ENCODE measurements around the gene PRSS12.

DNA sequence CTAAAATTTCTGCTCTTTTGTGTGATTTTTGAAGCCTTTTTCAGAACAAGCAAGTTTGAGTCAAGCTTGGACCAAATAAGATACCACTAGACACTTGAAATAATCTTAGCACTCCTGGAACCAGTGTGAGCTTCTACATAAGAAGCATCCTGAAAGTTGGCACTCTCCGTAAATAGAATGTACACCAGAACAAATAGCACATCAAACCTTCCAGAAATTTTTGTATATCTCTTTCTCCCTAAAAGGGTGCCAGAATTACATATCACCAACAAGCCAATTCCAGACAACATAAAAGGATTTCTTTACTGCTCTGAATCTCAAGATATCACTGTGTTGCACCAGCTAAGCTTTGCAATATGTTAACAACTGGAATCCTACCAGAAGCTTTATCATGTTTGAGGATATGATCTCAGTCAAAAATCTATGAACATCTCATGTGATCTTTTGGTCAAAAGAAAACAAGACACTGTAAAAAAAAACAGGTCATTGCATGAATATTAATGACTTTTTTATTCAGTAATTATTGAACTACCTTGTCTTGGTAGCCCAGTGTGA is 117.2 kb downstream of the PRSS12 start:
- TF ChIP-seq, protein P1, sequence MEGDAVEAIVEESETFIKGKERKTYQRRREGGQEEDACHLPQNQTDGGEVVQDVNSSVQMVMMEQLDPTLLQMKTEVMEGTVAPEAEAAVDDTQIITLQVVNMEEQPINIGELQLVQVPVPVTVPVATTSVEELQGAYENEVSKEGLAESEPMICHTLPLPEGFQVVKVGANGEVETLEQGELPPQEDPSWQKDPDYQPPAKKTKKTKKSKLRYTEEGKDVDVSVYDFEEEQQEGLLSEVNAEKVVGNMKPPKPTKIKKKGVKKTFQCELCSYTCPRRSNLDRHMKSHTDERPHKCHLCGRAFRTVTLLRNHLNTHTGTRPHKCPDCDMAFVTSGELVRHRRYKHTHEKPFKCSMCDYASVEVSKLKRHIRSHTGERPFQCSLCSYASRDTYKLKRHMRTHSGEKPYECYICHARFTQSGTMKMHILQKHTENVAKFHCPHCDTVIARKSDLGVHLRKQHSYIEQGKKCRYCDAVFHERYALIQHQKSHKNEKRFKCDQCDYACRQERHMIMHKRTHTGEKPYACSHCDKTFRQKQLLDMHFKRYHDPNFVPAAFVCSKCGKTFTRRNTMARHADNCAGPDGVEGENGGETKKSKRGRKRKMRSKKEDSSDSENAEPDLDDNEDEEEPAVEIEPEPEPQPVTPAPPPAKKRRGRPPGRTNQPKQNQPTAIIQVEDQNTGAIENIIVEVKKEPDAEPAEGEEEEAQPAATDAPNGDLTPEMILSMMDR (IDR thresholded peaks at IDR 0.05; ENCODE audit: low read depth, low read length) = no peak
- TF ChIP-seq, protein P2, sequence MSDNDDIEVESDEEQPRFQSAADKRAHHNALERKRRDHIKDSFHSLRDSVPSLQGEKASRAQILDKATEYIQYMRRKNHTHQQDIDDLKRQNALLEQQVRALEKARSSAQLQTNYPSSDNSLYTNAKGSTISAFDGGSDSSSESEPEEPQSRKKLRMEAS (IDR thresholded peaks at IDR 0.05; ENCODE audit: low read depth, low read length) = no peak
- TF ChIP-seq MYC (IDR thresholded peaks at IDR 0.05; ENCODE audit: low read depth, low read length) = no peak
- TF ChIP-seq POLR2A (IDR thresholded peaks at IDR 0.05; ENCODE audit: extremely low read depth, insufficient read length) = no peak

Measured in NB4 (cell line).